DMS 273 treated with DMSO at 0.1 percent for 48 hours (cell line): ENCODE results near the gene PRDX6.
A peak's percentile ranks its signal among the peaks of the same experiment; 100 is the strongest.
"Not testable (repeated sequence)": the region's sequence is repeated elsewhere in the genome, so short reads cannot be mapped to it uniquely, and the experiment has no call there.

Experiments
- DNase-seq: peaks from one replicate; lab custom pipeline; 2025; lab: John Stamatoyannopoulos, UW

Gene PRDX6

DNA sequence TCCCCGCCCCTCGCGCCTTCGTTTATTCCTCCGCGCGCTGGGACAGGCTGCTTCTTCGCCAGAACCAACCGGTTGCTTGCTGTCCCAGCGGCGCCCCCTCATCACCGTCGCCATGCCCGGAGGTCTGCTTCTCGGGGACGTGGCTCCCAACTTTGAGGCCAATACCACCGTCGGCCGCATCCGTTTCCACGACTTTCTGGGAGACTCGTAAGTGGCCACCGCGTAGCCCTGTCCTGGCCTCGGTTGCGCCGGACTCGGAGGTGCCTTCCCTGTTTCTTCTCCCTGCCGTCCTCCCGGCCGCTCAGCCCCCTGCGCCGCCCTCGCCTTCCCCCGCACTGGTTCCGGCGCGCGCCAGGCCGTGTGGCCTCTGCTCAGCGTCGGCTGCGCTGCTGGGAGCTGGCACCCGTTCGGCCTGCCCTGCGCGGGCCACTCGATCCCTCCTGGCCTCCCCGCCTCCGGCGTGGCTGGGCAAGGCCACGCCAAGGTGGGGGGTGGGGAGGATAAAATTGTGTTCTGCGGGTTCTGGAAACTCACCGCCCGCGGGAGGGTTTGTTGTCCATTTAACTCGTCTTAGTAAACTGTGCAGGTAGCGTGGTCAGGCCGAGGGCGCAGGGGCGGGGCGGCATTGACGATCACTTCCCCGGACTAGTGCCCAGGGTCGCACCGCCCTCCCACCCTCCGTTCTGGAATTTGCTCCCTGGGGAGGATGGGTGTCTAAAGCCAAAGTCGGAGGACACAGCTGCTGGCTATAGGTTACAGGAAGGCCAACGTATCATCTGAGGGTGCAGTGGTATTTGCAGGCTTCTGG, at the start of gene PRDX6:
Gene PRDX6, plus strand, starts transcription at position 50 of the 808 bp plus-strand sequence. Its CDS starts 63 bp downstream, at position 113.
- DNase-seq, result peak; percentile 82

GRCh38 chr1:173429471-173430402, 47.4 kb upstream of the PRDX6 start:
- DNase-seq, result peak; percentile 36

DNA sequence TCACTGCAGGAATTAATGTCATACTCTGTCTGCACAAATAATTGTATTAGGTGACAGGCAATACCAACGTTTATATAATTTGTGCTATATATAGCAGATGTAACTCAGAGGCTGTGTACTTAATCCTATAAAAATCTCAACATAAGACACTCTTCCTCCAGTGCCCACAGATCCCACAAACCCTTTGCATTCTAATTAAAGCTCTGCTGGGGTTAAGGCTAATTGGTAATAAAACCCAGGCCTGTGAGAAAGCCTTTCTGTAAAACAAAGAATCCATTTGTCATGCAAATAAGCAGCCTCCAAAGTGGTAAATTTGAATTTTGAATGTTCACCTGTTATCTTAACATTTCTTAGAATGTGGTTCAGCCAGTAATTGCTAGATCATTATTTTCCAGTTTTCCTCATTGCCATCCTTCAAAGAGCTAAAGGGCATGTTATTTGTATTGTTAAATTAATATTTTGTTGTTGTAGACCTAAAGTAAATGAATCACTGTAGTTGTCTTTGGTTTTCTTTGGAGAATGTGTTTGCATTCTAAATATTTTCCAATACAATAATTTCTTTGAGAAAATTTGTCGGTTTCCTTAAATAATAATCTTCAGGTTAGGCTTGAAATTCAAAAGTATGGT, 46.3 kb upstream of the PRDX6 start:
- no peak for DNase-seq

GRCh38 chr1:173431304-173432045, 45.7 kb upstream of the PRDX6 start:
- peak; percentile 63 for DNase-seq

DNA sequence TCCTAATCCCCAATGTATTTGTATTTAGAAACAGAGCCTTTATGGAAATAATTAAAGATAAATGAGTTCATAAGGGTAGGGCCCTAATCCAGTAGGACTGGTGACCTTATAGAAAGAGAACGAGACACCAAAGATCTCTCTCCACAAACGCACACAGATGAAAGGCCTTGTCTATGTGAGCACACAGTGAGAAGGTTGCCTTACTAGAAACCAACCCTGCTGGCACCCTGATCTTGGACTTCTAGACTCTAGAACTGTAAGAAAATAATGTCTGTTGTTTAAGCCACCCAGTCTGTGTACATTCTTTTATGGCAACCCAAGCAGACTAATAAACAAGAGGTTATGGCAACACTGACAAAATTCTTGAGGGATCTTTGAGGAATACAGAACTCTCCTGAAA, 44.8 kb upstream of the PRDX6 start:
- DNase-seq, result no peak

GRCh38 chr1:173433751-173434326, 43.3 kb upstream of the PRDX6 start:
- no peak for DNase-seq

DNA sequence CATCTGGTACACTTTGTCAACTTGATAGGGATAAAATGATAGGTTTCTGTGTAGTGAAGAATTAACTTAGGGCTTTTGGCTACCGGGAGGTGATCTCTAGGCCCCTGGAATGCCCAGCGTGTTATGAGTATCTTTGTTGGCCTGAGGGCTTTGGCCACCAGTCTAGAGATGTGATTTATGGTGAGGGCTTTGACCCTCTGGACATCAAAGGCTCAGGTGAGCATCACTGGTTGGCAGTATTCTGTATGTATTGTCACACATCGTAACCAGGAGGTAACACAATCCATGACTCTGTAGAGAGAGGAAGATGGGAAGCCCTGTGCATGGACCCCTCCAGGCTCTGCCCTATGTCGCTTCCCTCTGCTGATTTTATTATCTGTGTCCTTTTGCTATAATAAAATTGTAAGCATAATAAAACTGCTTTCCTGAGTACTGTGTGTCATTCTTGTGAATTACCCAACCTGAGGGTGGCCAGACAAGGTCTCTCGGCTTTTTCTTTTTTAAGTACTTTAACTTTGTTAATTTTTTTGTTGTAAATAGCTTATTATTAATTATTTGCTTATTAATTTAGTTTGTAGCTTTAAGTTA, 40.2 kb upstream of the PRDX6 start:
- no peak for DNase-seq

DNA sequence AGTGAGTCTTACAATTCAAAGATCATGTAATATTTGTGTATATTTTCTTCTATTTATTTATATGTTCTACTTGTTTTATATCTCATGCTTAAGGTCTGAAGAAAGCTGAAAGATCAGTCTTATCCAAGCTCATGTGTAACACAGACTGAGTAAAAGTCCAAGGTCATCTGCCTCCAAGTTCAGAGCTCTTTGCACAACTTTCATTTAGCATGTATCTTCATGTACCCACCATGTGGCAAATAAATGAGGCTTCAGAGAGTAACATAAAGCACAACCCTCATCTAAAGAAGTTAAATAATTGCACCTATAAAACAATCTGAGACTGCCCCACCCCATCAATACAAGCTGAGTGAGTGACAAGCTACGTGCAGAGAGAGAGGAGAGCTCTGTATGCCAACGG, 38.5 kb upstream of the PRDX6 start:
- DNase-seq, result no peak

GRCh38 chr1:173440430-173440829, 36.7 kb upstream of the PRDX6 start:
- DNase-seq, result no peak

DNA sequence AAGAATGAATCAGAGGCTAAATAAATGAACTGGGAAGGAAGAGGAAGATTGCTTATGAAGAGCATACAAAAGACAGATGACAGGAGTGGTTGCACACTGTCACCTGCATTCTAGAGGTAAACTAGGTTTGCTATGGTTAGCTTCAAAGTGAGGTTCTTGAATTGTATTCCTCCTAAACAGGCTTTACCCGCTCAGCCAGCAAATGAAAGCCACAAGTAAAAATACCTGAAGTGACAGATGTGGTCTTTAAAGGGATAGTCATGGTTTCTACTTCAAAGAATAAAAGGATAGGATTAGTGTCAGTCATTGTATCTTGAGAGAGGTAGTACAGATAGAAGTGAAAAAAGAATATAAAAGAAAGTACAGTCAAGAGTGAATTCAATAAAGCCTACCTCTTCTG, 32.4 kb upstream of the PRDX6 start:
- DNase-seq, result no peak

- no peak for DNase-seq
Observed at GRCh38 chr1:173445164-173445563, 32.0 kb upstream of the PRDX6 start.

DNA sequence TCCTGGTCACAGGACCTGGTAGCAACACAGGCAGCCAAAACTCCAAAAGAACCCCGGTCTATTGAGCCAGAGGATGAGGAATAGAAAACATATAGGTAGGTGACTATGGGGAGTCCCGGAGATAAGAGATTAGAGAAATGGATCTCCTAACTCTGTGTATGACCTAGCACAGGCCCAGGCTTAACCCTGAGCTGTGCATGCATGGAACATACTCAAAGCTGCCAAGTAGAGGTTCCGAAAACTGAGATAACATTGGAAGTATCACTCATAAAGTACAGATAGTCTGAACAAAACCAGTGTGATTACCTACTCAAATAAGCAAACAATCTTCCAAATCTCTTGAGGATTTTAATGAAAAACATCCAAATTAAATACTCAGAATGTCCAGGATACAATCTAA, 31.5 kb upstream of the PRDX6 start:
- DNase-seq, result no peak

DNA sequence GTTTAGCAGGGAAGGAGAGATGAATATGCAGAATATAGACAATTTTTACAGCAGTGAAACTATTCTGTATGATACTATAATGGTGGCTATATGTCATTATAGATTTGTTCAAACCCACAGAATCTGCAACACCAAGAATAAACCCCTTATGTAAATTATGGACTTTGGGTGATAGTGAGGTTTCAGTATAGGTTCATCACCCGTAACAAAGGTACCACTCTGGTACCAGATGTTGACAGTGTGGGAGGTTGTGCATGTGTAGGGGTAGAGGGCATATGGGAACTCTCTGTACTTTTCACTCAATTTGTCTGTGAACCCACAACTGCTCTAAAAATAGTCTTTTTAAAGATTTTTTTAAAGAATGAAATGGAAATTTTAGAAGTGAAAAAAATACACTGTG, 29.9 kb upstream of the PRDX6 start:
- DNase-seq, result no peak

DNA sequence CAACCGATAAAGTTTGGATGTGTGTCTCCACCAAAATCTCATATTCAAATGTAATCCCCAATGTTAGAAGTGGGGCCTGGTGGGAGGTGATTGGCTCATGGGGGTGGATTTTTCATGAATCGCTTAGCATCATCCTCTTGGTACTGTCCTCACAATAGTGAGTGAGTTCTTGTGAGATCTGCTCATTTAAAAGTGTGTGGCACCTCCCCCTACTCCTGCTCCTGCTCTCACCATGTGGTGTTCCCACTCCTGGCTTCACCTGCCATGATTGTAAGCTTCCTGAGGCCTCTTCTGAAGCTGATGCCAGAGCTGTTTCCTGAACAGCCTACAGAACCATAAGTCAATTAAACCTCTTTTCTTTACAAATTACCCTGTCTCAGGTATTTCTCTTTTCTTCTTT, 28.2 kb upstream of the PRDX6 start:
- no peak for DNase-seq

- peak; percentile 66 for DNase-seq
Observed at GRCh38 chr1:173451981-173452380, 25.2 kb upstream of the PRDX6 start.

DNA sequence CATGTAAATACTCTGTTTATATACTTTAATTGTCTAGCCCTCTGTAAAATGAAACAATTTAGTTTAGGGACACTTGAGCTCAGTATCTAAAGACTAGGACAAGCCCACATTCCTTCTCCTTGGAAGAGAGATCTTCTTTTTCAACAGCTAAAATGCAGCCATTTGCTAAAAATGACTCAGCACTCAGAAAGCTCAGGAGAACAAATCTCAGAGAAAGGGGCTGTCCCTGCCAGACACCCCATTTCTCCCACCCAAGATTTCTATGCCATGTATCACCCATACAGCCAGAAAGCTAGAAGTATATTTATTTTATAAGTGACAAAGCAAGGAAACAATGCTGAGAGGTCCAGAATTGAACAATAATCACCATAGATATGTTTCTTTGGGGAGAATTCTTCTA, 23.2 kb upstream of the PRDX6 start:
- no peak for DNase-seq

GRCh38 chr1:173454966-173455524, 22.1 kb upstream of the PRDX6 start:
- DNase-seq, result no peak

GRCh38 chr1:173459885-173460284, 17.2 kb upstream of the PRDX6 start:
- no peak for DNase-seq

GRCh38 chr1:173462666-173463065, 14.5 kb upstream of the PRDX6 start:
- not testable (repeated sequence) for DNase-seq

GRCh38 chr1:173464185-173464584, 12.9 kb upstream of the PRDX6 start:
- not testable (repeated sequence) for DNase-seq

DNA sequence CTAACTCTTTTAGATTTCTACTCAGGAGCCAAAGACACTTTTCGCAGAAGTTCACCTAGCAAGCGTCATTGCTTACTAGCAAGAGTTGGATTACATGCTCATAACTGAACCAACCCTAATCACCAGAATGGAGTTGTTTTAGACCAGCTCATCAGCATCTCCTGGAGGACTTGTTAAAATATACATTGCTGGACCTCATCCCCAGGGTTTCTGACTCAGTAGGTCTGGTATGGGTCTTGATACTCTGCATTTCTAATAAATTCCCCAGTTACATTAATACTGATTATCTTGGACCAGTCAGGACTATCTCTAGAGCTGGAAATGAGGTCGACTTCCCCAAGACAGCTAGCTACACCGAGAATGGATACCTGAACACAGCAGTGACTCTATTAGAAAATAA, 9.7 kb upstream of the PRDX6 start:
- no peak for DNase-seq
